ENCODE data around the gene C2orf42.
"Not testable (repeated sequence)": the region's sequence is repeated elsewhere in the genome, so short reads cannot be mapped to it uniquely, and the experiment has no call there.

Gene C2orf42

DNA sequence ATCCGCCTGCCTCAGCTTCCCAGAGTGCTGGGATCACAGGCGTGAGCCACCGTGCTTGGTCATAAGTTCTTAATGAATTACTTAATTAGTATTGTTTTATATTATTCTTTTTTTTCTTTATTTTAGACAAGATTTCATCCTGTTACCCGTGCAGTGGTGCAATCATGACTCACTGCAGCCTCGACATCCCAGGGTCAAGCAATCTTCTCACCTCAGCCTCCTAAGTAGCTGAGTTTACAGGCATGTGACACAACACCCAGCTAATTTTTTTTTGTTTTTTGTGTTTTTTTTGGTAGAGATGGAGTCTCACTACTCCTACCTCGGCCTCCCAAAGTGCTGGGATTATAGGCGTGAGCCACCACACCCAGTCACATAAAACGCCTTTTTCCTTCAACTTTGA is 17.3 kb downstream of the C2orf42 start:
- DNase-seq = no peak

DNA sequence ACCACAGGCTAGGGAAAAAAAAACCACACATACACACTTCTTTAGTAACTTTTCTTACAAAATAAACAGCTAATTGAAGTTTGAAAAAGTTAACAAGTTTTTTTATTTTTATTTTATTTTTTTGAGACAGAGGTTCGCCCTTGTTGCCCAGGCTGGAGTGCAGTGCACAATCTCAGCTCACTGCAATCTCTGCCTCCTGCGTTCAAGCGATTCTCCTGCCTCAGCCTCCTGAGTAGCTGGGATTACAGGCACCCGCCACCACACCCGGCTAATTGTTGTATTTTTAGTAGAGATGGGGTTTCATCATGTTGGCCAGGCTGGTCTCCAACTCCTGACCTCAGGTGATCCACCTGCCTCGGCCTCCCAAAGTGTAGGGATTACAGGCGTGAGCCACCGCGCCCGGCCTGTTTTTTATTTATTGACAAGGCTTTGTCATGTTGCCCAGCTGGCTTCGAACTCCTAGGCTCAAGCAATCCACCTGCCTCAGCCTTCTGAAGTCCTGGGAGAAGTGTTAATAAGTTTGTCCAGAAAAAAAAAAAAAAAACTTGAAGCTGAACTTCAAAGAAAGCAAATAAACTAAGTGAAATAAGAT is 21.1 kb downstream of the C2orf42 start:
- not testable (repeated sequence) for DNase-seq

- no peak for DNase-seq
Measured at GRCh38 chr2:70161069-70161534, 29.7 kb downstream of the C2orf42 start.

DNA sequence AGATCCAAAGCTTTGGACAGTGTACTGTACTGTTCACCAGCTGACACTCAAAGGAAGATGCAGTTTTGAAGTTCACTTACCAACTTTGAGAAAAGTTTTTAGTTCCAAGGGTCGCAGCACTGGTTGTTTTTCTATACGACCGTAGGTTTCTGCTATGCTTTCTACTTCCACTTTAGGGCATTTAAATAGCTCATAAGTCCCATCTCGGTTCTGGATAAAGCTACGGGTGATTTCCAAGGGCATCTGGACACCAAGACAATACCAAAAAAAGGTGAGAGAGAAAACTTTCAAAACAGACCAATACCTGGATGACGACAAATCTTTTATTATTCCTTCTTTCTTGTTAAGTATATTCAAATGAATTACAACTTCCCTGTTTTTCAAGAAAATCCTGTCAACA is 30.3 kb downstream of the C2orf42 start:
- DNase-seq = no peak

DNA sequence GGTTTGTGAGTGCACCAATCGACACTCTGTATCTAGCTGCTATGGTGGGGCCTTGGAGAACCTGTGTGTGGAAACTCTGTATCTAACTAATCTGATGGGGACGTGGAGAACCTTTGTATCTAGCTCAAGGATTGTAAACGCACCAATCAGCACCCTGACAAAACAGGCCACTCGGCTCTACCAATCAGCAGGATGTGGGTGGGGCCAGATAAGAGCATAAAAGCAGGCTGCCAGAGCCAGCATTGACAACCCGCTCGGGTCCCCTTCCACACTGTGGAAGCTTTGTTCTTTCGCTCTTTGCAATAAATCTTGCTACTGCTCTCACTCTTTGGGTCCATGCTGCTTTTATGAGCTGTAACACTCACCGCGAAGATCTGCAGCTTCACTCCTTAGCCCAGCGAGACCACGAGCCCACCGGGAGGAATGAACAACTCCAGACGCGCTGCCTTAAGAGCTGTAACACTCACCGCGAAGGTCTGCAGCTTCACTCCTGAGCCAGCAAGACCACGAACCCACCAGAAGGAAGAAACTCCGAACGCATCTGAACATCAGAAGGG is 41.6 kb downstream of the C2orf42 start:
- DNase-seq = not testable (repeated sequence)

GRCh38 chr2:70148211-70148760 is 42.5 kb downstream of the C2orf42 start:
- DNase-seq = not testable (repeated sequence)

GRCh38 chr2:70145851-70146739 is 44.7 kb downstream of the C2orf42 start:
- no peak for DNase-seq

DNA sequence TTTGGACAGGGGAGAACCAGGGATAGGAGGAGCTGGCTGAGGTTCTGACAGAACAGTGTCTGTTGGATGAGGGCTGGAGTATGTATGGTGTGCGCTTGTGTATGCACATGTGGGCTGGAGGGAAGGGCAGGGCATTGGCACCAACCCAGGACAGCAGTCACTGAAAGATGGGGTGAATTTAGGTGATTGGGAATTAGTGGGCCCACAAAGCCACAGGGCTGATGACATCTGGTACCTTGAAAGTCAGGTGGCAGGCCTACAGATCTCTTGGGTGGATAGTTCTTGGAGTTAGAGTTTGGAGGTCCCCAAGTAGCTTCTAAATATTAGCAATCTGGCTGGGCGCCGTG is 45.7 kb downstream of the C2orf42 start:
- DNase-seq = no peak

GRCh38 chr2:70144443-70145143 is 46.2 kb downstream of the C2orf42 start:
- no peak for DNase-seq

DNA sequence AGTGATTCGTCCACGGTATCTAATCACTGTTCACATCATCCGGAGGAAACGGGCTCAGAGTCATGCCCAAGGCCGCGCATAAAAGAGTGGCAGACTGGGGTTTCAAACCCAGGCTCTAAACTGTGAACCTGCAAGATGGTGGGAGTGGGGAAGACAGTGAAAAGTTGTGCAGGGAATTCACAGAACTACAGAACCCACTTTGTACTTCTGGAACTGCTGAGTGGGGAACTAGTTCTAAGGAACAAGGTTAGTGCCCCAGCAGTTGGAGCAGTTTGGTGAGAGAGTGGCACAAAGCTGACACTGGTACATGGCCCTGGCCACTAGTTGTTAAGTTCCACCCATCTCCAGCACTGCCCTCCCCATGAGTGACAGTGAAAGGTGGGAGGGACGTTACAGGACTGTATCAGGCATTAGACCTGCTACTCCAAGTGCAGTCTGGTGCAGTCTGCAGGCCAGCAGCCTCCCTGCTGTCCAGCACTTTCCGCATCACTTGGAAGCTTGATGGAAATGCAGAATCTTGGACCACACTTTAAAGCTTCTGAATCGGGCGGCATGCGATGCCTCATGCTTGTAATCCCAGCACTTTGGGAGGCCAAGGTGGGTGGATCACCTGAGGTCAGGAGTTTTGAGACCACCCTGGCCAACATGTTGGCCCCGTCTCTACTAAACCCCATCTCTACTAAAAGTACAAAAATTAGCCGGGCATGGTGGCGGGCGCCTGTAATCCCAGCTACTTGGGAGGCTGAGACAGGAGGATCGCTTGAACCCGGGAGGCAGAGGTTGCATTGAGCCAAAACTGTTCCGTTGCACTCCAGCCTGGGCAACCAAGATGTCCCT is 47.3 kb downstream of the C2orf42 start:
- DNase-seq = peak; percentile 70

- peak; percentile 98 for DNase-seq
Measured at GRCh38 chr2:70142590-70143313, 48.1 kb downstream of the C2orf42 start.

- peak; percentile 86 for DNase-seq
Measured at GRCh38 chr2:70141902-70142589, 48.8 kb downstream of the C2orf42 start.

- no peak for DNase-seq
Measured at GRCh38 chr2:70141212-70141901, 49.5 kb downstream of the C2orf42 start.

- no peak for DNase-seq
Measured at GRCh38 chr2:70140791-70141211, 50.0 kb downstream of the C2orf42 start.

GRCh38 chr2:70134323-70134983 is 56.4 kb downstream of the C2orf42 start:
- DNase-seq = not testable (repeated sequence)

GRCh38 chr2:70133491-70134322 is 57.1 kb downstream of the C2orf42 start:
- DNase-seq = peak; percentile 20

DNA sequence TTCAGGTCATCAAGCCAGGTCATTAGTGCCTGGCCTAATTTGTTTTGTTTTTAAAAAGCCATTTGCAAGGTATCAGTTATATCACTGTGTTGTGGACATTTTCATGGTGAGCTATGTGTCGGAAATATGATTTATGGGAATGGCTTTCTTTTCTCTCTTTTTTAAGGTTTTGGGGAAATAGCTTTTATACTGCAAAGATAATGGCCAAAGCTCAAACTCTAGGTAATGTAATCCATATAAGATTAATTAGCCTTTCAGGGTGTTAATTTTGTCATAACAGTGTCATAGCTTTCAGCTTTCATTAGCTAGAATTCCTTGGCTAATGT is 57.7 kb downstream of the C2orf42 start:
- DNase-seq = no peak
